NCI-H1105 (cell line): ENCODE results near the gene NMBR.
"Not testable (repeated sequence)": the region's sequence is repeated elsewhere in the genome, so short reads cannot be mapped to it uniquely, and the experiment has no call there.

ENCODE experiments used
- DNase-seq: peaks from one replicate; lab custom pipeline; 2025; lab: John Stamatoyannopoulos, UW

The NMBR gene

GRCh38 chr6:142146828-142147662, at the start of gene NMBR, which contains the start of gene VTA1:
Gene NMBR, minus strand, starts transcription at chr6:142147122. Its CDS starts 58,464 bp downstream, at chr6:142088658.
Gene VTA1, plus strand, starts transcription at chr6:142147263. Its CDS starts 25 bp downstream, at chr6:142147288.
- DNase-seq: peak; percentile 98

GRCh38 chr6:142195862-142196541, 49.1 kb upstream of the NMBR start:
- DNase-seq: no peak

GRCh38 chr6:142193621-142194020, 46.7 kb upstream of the NMBR start:
- no peak for DNase-seq

GRCh38 chr6:142192343-142192742, 45.4 kb upstream of the NMBR start:
- no peak for DNase-seq

GRCh38 chr6:142189057-142189456, 42.1 kb upstream of the NMBR start:
- DNase-seq: no peak

- not testable (repeated sequence) for DNase-seq
These were observed 41.4 kb upstream of the NMBR start for GRCh38 chr6:142188341-142188740.

- peak; percentile 40 for DNase-seq
These were observed 40.3 kb upstream of the NMBR start for GRCh38 chr6:142187209-142187608.

- DNase-seq: no peak
These were observed 38.7 kb upstream of the NMBR start for GRCh38 chr6:142185641-142186040.

GRCh38 chr6:142184307-142184706, 37.4 kb upstream of the NMBR start:
- DNase-seq: no peak

- DNase-seq: no peak
These were observed 36.4 kb upstream of the NMBR start for GRCh38 chr6:142183351-142183750.

GRCh38 chr6:142182004-142182403, 35.1 kb upstream of the NMBR start:
- DNase-seq: no peak

- no peak for DNase-seq
These were observed 31.2 kb upstream of the NMBR start for GRCh38 chr6:142178129-142178528.

- no peak for DNase-seq
These were observed 27.8 kb upstream of the NMBR start for GRCh38 chr6:142174703-142175102.

- DNase-seq: no peak
These were observed 27.1 kb upstream of the NMBR start for GRCh38 chr6:142173980-142174379.

- DNase-seq: no peak
These were observed 25.8 kb upstream of the NMBR start for GRCh38 chr6:142172758-142173157.

- DNase-seq: no peak
These were observed 24.4 kb upstream of the NMBR start for GRCh38 chr6:142171351-142171750.

- no peak for DNase-seq
These were observed 20.6 kb upstream of the NMBR start for GRCh38 chr6:142167486-142167885.

- DNase-seq: no peak
These were observed 20.1 kb upstream of the NMBR start for GRCh38 chr6:142167071-142167470.

- no peak for DNase-seq
These were observed 18.3 kb upstream of the NMBR start for GRCh38 chr6:142165227-142165626.

- DNase-seq: no peak
These were observed 15.9 kb upstream of the NMBR start for GRCh38 chr6:142162780-142163179.

GRCh38 chr6:142156758-142157068, 9.8 kb upstream of the NMBR start:
- DNase-seq: not testable (repeated sequence)

GRCh38 chr6:142155895-142156757, 9.2 kb upstream of the NMBR start:
- no peak for DNase-seq
